Measurements from ENCODE around the gene ARL6IP4. TPM values are rescaled to one million over a fixed set of nuclear protein-coding genes. Genes with fewer than 3 reads are reported as not detected.

The ARL6IP4 gene
- total and polyA plus RNA-seq, 2 donors from 2014 or later, result 168 to 362 TPM

DNA sequence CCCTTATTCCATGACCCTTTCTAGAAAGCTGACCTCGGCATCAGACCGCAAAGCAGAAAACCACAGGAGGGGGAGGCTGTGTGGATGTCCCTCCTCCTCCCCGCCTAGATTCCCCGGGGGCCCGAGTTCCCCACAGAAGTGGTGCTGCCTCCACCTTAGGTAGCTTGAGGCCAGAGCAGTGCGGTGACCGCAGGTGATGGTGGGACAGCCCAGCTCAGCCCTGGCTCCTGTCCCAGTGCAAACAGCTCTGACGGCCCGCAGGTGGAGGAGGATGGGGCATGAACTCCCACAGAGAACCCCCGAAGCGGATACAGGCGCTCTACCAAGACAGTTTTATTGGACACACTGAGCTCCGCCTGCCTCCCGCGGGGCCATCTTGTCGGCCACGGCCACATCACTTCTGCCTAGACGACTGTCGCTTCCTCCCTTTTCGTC lies 19.5 kb downstream of the ARL6IP4 start:
- TF ChIP-seq, protein P1, sequence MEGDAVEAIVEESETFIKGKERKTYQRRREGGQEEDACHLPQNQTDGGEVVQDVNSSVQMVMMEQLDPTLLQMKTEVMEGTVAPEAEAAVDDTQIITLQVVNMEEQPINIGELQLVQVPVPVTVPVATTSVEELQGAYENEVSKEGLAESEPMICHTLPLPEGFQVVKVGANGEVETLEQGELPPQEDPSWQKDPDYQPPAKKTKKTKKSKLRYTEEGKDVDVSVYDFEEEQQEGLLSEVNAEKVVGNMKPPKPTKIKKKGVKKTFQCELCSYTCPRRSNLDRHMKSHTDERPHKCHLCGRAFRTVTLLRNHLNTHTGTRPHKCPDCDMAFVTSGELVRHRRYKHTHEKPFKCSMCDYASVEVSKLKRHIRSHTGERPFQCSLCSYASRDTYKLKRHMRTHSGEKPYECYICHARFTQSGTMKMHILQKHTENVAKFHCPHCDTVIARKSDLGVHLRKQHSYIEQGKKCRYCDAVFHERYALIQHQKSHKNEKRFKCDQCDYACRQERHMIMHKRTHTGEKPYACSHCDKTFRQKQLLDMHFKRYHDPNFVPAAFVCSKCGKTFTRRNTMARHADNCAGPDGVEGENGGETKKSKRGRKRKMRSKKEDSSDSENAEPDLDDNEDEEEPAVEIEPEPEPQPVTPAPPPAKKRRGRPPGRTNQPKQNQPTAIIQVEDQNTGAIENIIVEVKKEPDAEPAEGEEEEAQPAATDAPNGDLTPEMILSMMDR (IDR thresholded peaks at IDR 0.05; ENCODE audit: borderline replicate concordance, extremely low read depth, insufficient read depth), result no peak
- no peak for FAIRE-seq
- no peak overlapping the region for H3K9ac ChIP-seq (ENCODE audit: low read length in 3 of 3)

DNA sequence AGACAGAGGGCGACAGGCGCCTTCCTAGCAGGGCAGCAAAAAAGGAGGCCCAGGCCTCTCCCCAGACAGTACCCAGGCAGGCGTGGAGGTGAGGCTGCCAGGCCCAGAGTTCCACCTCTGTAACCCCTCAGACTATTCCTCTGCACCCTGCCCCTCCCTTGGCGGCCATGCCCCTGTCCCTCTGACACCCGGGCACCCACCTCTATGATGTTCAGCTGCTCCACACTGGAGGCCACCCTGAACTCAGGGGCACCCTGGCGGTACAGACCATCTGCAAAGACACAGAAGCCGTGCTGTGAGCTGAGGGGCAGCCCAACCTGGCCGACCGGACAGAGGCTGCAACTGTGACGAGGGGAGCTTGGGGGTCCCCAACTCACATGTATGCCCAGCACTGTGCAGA lies 20.1 kb downstream of the ARL6IP4 start:
- no peak overlapping the region for H3K27ac ChIP-seq (ENCODE audit: low read depth in 2 of 2, low read length in 2 of 2)
- intact Hi-C loops (cut with DNase I), result no loop called here
- TF ChIP-seq, protein P1 (IDR thresholded peaks at IDR 0.05; ENCODE audit: borderline replicate concordance, extremely low read depth, insufficient read depth), result no peak
- H3K9ac ChIP-seq (ENCODE audit: low read length in 3 of 3), result no peak overlapping the region
- DNase-seq (peak in 2 of 5 donors; percentile 18 to 65), FAIRE-seq (no peak)
- H3K27me3 ChIP-seq (ENCODE audit: control insufficient read depth, insufficient read depth, low read length), result no peaks in the 10 kb centered on the region
- peaks cover 0 to 16% (median 5%) of the 10 kb centered on the region in 3 donors for H3K36me3 ChIP-seq (ENCODE audit: control insufficient read depth in 2 of 3, insufficient read depth in 3 of 3, low read length in 3 of 3)
- H3K4me3 ChIP-seq (ENCODE audit: low read length in 3 of 3), result no peak overlapping the region
- no peaks in the 10 kb centered on the region for H3K9me3 ChIP-seq (ENCODE audit: control insufficient read depth in 2 of 3, insufficient read depth in 1 of 3, low read length in 3 of 3)
- peaks cover 0 to 11% (median 0%) of the 10 kb centered on the region in 3 donors for H3K4me1 ChIP-seq (ENCODE audit: control insufficient read depth in 2 of 3, insufficient read depth in 2 of 3, low read depth in 1 of 3, low read length in 3 of 3)

More for the DNA sequence above, 19.5 kb downstream of the ARL6IP4 start:
- H3K4me1 ChIP-seq (ENCODE audit: control insufficient read depth in 2 of 3, insufficient read depth in 2 of 3, low read depth in 1 of 3, low read length in 3 of 3), result peaks cover 0 to 17% (median 0%) of the 10 kb centered on the region in 3 donors
- H3K4me3 ChIP-seq (ENCODE audit: low read length in 3 of 3), result no peak overlapping the region
- no peaks in the 10 kb centered on the region for H3K27me3 ChIP-seq (ENCODE audit: control insufficient read depth, insufficient read depth, low read length)
- H3K27ac ChIP-seq (ENCODE audit: low read depth in 2 of 2, low read length in 2 of 2), result no peak overlapping the region
- H3K9me3 ChIP-seq (ENCODE audit: control insufficient read depth in 2 of 3, insufficient read depth in 1 of 3, low read length in 3 of 3), result no peaks in the 10 kb centered on the region
- DNase-seq, result peak; percentile 26 to 66 (median 46)
- intact Hi-C loops (cut with DNase I), result no loop called here
- H3K36me3 ChIP-seq (ENCODE audit: control insufficient read depth in 2 of 3, insufficient read depth in 3 of 3, low read length in 3 of 3), result peaks cover 0 to 16% (median 5%) of the 10 kb centered on the region in 3 donors

DNA sequence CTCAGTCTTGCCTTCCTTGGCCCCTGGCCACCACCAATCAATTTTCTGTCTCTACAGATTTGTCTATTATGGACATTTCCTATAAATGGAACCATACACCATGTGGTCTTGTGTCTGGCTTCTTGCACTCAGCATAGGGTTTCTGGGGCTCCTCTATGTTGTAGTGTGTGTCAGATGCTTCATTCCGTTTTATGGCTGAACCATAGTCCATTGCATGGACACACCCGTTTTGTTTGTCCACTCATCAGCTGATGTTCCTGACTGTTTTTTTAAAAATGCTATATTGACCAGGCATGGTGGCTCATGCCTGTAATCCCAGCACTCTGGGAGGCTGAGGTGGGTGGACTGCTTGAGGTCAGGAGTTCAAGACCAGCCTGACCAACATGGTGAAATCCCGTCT lies 21.0 kb downstream of the ARL6IP4 start:
- intact Hi-C loops (cut with DNase I), result no loop called here
- Histone ChIP-seq H3K36me3 (ENCODE audit: control insufficient read depth in 2 of 3, insufficient read depth in 3 of 3, low read length in 3 of 3) (peaks cover 0 to 16% (median 5%) of the 10 kb centered on the region in 3 donors), H3K27me3 (ENCODE audit: control insufficient read depth, insufficient read depth, low read length) (no peaks in the 10 kb centered on the region), H3K4me1 (ENCODE audit: control insufficient read depth in 2 of 3, insufficient read depth in 2 of 3, low read depth in 1 of 3, low read length in 3 of 3) (peaks cover 0 to 3% (median 0%) of the 10 kb centered on the region in 3 donors), H3K27ac (ENCODE audit: low read depth in 2 of 2, low read length in 2 of 2) (no peak overlapping the region), H3K9me3 (ENCODE audit: control insufficient read depth in 2 of 3, insufficient read depth in 1 of 3, low read length in 3 of 3) (no peaks in the 10 kb centered on the region), H3K9ac (ENCODE audit: low read length in 3 of 3) (no peak overlapping the region), H3K4me3 (ENCODE audit: low read length in 3 of 3) (no peak overlapping the region)
- DNase-seq (no peak), FAIRE-seq (no peak)
- TF ChIP-seq, protein P1 (IDR thresholded peaks at IDR 0.05; ENCODE audit: borderline replicate concordance, extremely low read depth, insufficient read depth), result no peak

DNA sequence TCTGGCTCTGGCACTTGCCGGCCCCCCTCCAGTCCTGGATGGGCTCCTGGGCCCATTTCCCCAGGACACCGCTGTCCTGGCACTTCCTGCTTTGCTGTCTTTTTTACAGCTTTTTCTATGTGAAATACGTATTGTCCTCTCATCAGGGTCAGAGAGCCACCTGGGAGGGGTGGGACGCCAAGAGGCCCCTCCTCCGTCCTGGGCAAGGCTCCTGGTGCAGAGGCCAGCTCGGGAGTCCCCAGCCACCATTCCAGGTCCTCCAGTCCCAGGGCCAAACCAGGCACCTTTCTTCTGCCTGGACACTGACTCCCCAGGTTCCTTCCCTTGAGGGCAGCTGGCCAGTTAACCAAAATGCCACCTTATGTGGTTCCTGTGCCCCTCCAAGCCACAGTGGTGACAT lies 22.8 kb downstream of the ARL6IP4 start:
- H3K9me3 ChIP-seq (ENCODE audit: control insufficient read depth in 2 of 3, insufficient read depth in 1 of 3, low read length in 3 of 3), result no peaks in the 10 kb centered on the region
- H3K27ac ChIP-seq (ENCODE audit: low read depth in 2 of 2, low read length in 2 of 2), result no peak overlapping the region
- peaks cover 0 to 20% (median 10%) of the 10 kb centered on the region in 3 donors for H3K36me3 ChIP-seq (ENCODE audit: control insufficient read depth in 2 of 3, insufficient read depth in 3 of 3, low read length in 3 of 3)
- peak in 2 of 5 donors; percentile 27 to 62 for DNase-seq
- H3K4me1 ChIP-seq (ENCODE audit: control insufficient read depth in 2 of 3, insufficient read depth in 2 of 3, low read depth in 1 of 3, low read length in 3 of 3), result no peaks in the 10 kb centered on the region
- no peaks in the 10 kb centered on the region for H3K27me3 ChIP-seq (ENCODE audit: control insufficient read depth, insufficient read depth, low read length)
- no peak overlapping the region for H3K4me3 ChIP-seq (ENCODE audit: low read length in 3 of 3)
- H3K9ac ChIP-seq (ENCODE audit: low read length in 3 of 3), result no peak overlapping the region
- TF ChIP-seq, protein P1 (IDR thresholded peaks at IDR 0.05; ENCODE audit: borderline replicate concordance, extremely low read depth, insufficient read depth), result no peak
- no peak for FAIRE-seq
- intact Hi-C loops (cut with DNase I), result no loop called here
